SK-N-SH treated with all-trans-retinoic acid at 6 μM for 48 hours (cell line): ENCODE data around the gene CHD1L.

Experiments
- ATAC-seq: fragments of 200-7000 bp; cut with Tn5 transposase; 3 replicates; pipeline ENCODE4 v1.9.1; 2020; ENCODE audit warnings: mild to moderate bottlenecking, moderate library complexity
- ARNTL ChIP-seq: fragments of 450-650 bp; formaldehyde crosslinking; IDR thresholded peaks from 2 replicates; pipeline ENCODE4 v1.5.0; 2020; ENCODE audit warnings: low read depth, mild to moderate bottlenecking, moderate library complexity, borderline replicate concordance
- BACH2 ChIP-seq: fragments of 250-450 bp; sonication (Bioruptor Pico); IDR thresholded peaks from 2 replicates; pipeline ENCODE4 v1.9.0; 2021; ENCODE audit warnings: mild to moderate bottlenecking, borderline replicate concordance
- CSDC2 ChIP-seq: fragments of 250-450 bp; sonication (Bioruptor Pico); IDR thresholded peaks from 2 replicates; pipeline ENCODE4 v1.5.0; 2020; ENCODE audit warnings: mild to moderate bottlenecking, moderate library complexity
- ESRRG ChIP-seq: fragments of 250-450 bp; sonication (Bioruptor Pico); IDR thresholded peaks from 2 replicates; pipeline ENCODE4 v1.6.1; 2021; ENCODE audit warnings: mild to moderate bottlenecking
- GLIS3 ChIP-seq: fragments of 250-450 bp; sonication (Bioruptor Pico); IDR thresholded peaks from 2 replicates; pipeline ENCODE4 v1.5.0; 2020; ENCODE audit warnings: mild to moderate bottlenecking, moderate library complexity
- ISL1 ChIP-seq: fragments of 250-450 bp; sonication (Bioruptor Pico); IDR thresholded peaks from 2 replicates; pipeline ENCODE4 v2.1.2; 2022; ENCODE audit warnings: mild to moderate bottlenecking, moderate library complexity
- OSR1 ChIP-seq: fragments of 250-450 bp; sonication (Bioruptor Pico); IDR thresholded peaks from 2 replicates; pipeline ENCODE4 v1.8.0; 2022; ENCODE audit warnings: moderate library complexity, mild to moderate bottlenecking, inconsistent platforms
- PPARA ChIP-seq: fragments of 250-450 bp; sonication (Bioruptor Pico); IDR thresholded peaks from 2 replicates; pipeline ENCODE4 v1.5.0; 2020; ENCODE audit warnings: mild to moderate bottlenecking, borderline replicate concordance
- RARB ChIP-seq: fragments of 250-450 bp; sonication (Bioruptor Pico); IDR thresholded peaks from 2 replicates; pipeline ENCODE4 v1.8.0; 2021; ENCODE audit warnings: mild to moderate bottlenecking, moderate library complexity
- SNAI2 ChIP-seq: fragments of 250-450 bp; sonication (Bioruptor Pico); IDR thresholded peaks from 2 replicates; pipeline ENCODE4 v1.5.0; 2020; ENCODE audit warnings: mild to moderate bottlenecking, moderate library complexity
- TCF4 ChIP-seq: fragments of 250-450 bp; sonication (Bioruptor Pico); IDR thresholded peaks from 2 replicates; pipeline ENCODE4 v1.8.0; 2021; ENCODE audit warnings: mild to moderate bottlenecking, moderate library complexity, borderline replicate concordance
- TOX ChIP-seq: fragments of 250-450 bp; sonication (Bioruptor Pico); IDR thresholded peaks from 2 replicates; pipeline ENCODE4 v1.8.0; 2021; ENCODE audit warnings: mild to moderate bottlenecking, moderate library complexity, borderline replicate concordance
- ZC3H10 ChIP-seq: fragments of 250-450 bp; sonication (Bioruptor Pico); IDR thresholded peaks from 2 replicates; pipeline ENCODE4 v1.5.1; 2021; ENCODE audit warnings: mild to moderate bottlenecking, moderate library complexity
- ZFP30 ChIP-seq: fragments of 450-650 bp; formaldehyde crosslinking; IDR thresholded peaks from 2 replicates; pipeline ENCODE4 v1.5.0; 2022; ENCODE audit warnings: mild to moderate bottlenecking, moderate library complexity
- ZNF565 ChIP-seq: fragments of 450-650 bp; formaldehyde crosslinking; conservative IDR thresholded peaks from 2 replicates; pipeline ENCODE4 v1.5.0; 2020; ENCODE audit warnings: low read depth, mild to moderate bottlenecking, moderate library complexity
- ZNF70 ChIP-seq: fragments of 450-650 bp; formaldehyde crosslinking; IDR thresholded peaks from 2 replicates; pipeline ENCODE4 v1.5.0; 2020; ENCODE audit warnings: mild to moderate bottlenecking, moderate library complexity
- ZNF8 ChIP-seq: fragments of 450-650 bp; formaldehyde crosslinking; IDR thresholded peaks from 2 replicates; pipeline ENCODE4 v1.5.0; 2020; ENCODE audit warnings: mild to moderate bottlenecking, moderate library complexity
- TF ChIP-seq, protein P1 (sequence below): fragments of 250-450 bp; sonication (Bioruptor Pico); IDR thresholded peaks from 2 replicates; pipeline ENCODE4 v1.5.0; 2020; ENCODE audit warnings: mild to moderate bottlenecking, moderate library complexity
- TF ChIP-seq, protein P2 (sequence below): fragments of 250-450 bp; sonication (Bioruptor Pico); IDR thresholded peaks from 2 replicates; pipeline ENCODE4 v1.8.0; 2020; ENCODE audit warnings: mild to moderate bottlenecking, moderate library complexity, borderline replicate concordance
- TF ChIP-seq, protein P3 (sequence below): fragments of 250-450 bp; sonication (Bioruptor Pico); IDR thresholded peaks from 2 replicates; pipeline ENCODE4 v1.5.1; 2021; ENCODE audit warnings: mild to moderate bottlenecking, moderate library complexity
- TF ChIP-seq, protein P4 (sequence below): fragments of 250-450 bp; sonication (Bioruptor Pico); IDR thresholded peaks from 2 replicates; pipeline ENCODE4 v1.8.0; 2021; ENCODE audit warnings: low read depth, mild to moderate bottlenecking, moderate library complexity, borderline replicate concordance

Gene CHD1L

DNA sequence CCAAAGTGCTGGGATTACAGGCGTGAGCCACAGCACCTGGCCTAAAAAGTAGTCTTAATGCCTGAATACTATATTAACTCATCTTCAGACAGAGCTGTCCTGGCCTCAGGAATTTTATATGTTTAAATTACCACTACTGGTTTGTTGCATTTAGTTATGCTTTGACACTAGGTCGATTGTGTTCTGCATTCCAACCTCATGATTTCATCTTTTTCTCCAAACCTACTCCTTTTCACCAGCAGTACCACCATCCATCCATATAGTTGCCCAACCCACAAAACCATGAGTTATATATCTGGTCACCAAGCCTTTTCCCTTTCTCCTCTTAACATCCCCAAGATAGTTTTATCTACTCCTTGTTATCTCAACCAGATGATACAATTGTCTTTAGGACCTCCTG, 39.9 kb upstream of the CHD1L start (continued):
- TF ChIP-seq, protein P1, sequence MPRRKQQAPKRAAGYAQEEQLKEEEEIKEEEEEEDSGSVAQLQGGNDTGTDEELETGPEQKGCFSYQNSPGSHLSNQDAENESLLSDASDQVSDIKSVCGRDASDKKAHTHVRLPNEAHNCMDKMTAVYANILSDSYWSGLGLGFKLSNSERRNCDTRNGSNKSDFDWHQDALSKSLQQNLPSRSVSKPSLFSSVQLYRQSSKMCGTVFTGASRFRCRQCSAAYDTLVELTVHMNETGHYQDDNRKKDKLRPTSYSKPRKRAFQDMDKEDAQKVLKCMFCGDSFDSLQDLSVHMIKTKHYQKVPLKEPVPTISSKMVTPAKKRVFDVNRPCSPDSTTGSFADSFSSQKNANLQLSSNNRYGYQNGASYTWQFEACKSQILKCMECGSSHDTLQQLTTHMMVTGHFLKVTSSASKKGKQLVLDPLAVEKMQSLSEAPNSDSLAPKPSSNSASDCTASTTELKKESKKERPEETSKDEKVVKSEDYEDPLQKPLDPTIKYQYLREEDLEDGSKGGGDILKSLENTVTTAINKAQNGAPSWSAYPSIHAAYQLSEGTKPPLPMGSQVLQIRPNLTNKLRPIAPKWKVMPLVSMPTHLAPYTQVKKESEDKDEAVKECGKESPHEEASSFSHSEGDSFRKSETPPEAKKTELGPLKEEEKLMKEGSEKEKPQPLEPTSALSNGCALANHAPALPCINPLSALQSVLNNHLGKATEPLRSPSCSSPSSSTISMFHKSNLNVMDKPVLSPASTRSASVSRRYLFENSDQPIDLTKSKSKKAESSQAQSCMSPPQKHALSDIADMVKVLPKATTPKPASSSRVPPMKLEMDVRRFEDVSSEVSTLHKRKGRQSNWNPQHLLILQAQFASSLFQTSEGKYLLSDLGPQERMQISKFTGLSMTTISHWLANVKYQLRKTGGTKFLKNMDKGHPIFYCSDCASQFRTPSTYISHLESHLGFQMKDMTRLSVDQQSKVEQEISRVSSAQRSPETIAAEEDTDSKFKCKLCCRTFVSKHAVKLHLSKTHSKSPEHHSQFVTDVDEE (CRISPR knock-in tag), result no peak
- no peak for TF ChIP-seq PPARA (CRISPR knock-in tag)
- TF ChIP-seq OSR1 (CRISPR knock-in tag), result no peak

DNA sequence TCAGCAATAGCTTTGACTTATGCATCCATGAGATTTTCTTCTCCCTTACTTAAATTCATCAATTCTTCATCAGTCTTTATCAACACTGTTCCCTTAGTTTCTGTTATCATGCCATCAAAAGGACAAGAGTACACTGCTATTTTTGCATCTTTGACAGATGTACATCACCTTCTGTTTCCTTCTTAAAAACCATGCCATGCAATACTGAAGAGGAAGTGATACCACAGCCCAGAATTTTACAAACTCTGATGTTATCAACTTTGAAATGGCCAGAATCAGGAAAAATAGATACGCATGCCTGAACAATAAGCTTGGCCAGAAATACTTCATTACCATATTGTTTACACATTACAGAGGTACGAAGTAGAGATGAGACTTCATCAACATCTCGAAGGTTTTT, 38.4 kb upstream of the CHD1L start:
- no peak for TF ChIP-seq TCF4
- no peak for TF ChIP-seq CSDC2 (CRISPR knock-in tag)
- no peak for TF ChIP-seq ZFP30 (CRISPR knock-in tag)
- no peak for TF ChIP-seq SNAI2 (CRISPR knock-in tag)
- no peak for TF ChIP-seq ZNF70
- TF ChIP-seq ARNTL, result no peak
- no peak for TF ChIP-seq ESRRG
- ATAC-seq, result no peak

DNA sequence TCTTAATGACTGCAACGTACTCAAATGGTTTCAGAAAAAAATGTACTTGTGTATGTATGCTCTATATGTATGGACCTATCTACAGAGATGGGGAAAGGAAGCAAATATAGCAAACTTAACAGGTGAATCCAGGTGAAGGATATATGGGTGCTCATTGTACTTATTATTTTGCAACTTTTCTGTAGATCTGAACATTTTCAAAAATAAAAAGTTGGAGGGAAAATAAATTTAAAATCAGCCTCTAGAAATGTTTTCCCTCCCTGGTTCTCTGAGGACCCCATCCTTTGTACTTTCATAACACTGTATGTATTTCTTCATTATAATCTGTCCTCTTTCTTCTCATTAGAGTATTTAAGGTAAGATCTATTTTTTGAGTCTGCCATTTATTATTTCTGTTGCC, 35.3 kb upstream of the CHD1L start:
- ATAC-seq, result no peak
- TF ChIP-seq ZNF70 (no peak), ARNTL (no peak), BACH2 (CRISPR knock-in tag) (no peak), ISL1 (CRISPR knock-in tag) (no peak), PPARA (CRISPR knock-in tag) (no peak), ZNF8 (CRISPR knock-in tag) (no peak), GLIS3 (CRISPR knock-in tag) (no peak), ESRRG (no peak), OSR1 (CRISPR knock-in tag) (no peak), ZC3H10 (CRISPR knock-in tag) (no peak), TOX (CRISPR knock-in tag) (no peak), ZNF565 (CRISPR knock-in tag) (no peak), TCF4 (no peak), RARB (CRISPR knock-in tag) (no peak)
- TF ChIP-seq, protein P1 (CRISPR knock-in tag), result no peak
- TF ChIP-seq, protein P2, sequence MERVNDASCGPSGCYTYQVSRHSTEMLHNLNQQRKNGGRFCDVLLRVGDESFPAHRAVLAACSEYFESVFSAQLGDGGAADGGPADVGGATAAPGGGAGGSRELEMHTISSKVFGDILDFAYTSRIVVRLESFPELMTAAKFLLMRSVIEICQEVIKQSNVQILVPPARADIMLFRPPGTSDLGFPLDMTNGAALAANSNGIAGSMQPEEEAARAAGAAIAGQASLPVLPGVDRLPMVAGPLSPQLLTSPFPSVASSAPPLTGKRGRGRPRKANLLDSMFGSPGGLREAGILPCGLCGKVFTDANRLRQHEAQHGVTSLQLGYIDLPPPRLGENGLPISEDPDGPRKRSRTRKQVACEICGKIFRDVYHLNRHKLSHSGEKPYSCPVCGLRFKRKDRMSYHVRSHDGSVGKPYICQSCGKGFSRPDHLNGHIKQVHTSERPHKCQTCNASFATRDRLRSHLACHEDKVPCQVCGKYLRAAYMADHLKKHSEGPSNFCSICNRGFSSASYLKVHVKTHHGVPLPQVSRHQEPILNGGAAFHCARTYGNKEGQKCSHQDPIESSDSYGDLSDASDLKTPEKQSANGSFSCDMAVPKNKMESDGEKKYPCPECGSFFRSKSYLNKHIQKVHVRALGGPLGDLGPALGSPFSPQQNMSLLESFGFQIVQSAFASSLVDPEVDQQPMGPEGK (CRISPR knock-in tag), result no peak
- TF ChIP-seq, protein P3, sequence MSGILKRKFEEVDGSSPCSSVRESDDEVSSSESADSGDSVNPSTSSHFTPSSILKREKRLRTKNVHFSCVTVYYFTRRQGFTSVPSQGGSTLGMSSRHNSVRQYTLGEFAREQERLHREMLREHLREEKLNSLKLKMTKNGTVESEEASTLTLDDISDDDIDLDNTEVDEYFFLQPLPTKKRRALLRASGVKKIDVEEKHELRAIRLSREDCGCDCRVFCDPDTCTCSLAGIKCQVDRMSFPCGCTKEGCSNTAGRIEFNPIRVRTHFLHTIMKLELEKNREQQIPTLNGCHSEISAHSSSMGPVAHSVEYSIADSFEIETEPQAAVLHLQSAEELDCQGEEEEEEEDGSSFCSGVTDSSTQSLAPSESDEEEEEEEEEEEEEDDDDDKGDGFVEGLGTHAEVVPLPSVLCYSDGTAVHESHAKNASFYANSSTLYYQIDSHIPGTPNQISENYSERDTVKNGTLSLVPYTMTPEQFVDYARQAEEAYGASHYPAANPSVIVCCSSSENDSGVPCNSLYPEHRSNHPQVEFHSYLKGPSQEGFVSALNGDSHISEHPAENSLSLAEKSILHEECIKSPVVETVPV (CRISPR knock-in tag), result no peak

DNA sequence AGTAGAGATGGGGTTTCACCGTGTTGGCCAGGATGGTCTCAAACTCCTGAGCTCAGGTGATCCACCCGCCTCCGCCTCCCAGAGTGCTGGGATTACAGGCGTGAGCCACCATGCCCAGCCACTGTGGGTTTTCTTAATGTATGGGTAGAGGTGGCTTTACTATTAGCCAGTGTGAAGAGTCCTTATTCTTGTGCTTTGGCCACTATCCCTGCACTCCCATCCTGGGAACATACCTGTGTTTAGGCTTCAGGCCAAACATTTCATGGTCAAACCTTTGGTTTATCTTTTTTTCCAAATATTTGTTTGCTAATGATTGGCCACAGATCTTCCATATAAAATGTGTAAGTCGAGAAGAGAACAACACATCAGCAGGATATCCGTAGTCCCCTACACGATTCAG, 33.9 kb upstream of the CHD1L start:
- TF ChIP-seq ZC3H10 (CRISPR knock-in tag) (no peak), CSDC2 (CRISPR knock-in tag) (no peak), ZFP30 (CRISPR knock-in tag) (no peak), RARB (CRISPR knock-in tag) (no peak), ARNTL (no peak), ZNF565 (CRISPR knock-in tag) (no peak), TOX (CRISPR knock-in tag) (no peak), OSR1 (CRISPR knock-in tag) (no peak), ISL1 (CRISPR knock-in tag) (no peak), ZNF8 (CRISPR knock-in tag) (no peak), BACH2 (CRISPR knock-in tag) (no peak), GLIS3 (CRISPR knock-in tag) (no peak), TCF4 (no peak)
- TF ChIP-seq, protein P4, sequence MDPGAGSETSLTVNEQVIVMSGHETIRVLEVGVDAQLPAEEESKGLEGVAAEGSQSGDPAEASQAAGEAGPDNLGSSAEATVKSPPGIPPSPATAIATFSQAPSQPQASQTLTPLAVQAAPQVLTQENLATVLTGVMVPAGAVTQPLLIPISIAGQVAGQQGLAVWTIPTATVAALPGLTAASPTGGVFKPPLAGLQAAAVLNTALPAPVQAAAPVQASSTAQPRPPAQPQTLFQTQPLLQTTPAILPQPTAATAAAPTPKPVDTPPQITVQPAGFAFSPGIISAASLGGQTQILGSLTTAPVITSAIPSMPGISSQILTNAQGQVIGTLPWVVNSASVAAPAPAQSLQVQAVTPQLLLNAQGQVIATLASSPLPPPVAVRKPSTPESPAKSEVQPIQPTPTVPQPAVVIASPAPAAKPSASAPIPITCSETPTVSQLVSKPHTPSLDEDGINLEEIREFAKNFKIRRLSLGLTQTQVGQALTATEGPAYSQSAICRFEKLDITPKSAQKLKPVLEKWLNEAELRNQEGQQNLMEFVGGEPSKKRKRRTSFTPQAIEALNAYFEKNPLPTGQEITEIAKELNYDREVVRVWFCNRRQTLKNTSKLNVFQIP (CRISPR knock-in tag), result no peak
- no peak for ATAC-seq
